B cell (primary cell): ENCODE measurements around the gene ACSBG1. TPM values are rescaled to one million over a fixed set of nuclear protein-coding genes. Genes with fewer than 3 reads are reported as not detected.

Experiments used
- ATAC-seq: fragments of 200-7000 bp; cut with Tn5 transposase; one replicate; pipeline ENCODE4 v1.10.0; 2021; ENCODE audit warnings: low read depth, mild to moderate bottlenecking, moderate number of reproducible peaks, moderate library complexity
- CTCF ChIA-PET: fragments of 350-600 bp; sonication (Branson Sonifier 250); formaldehyde crosslinking; loops from one replicate; lab custom pipeline; 2021; ENCODE audit warnings: antibody characterized with exemption, inconsistent platforms; lab: Charles Lee
- POLR2A ChIA-PET: fragments of 350-600 bp; sonication (Branson Sonifier 250); formaldehyde crosslinking; loops from one replicate; lab custom pipeline; 2021; ENCODE audit warnings: antibody characterized with exemption; lab: Charles Lee
- DNase-seq: peaks from one replicate; pipeline ENCODE4 v3.0.0; 2013
- H2AFZ ChIP-seq: 2 replicates; pipeline ENCODE4 v1.6.1; 2012; ENCODE audit warnings: mild to moderate bottlenecking, low read depth, low read length; ENCODE audit not compliant: insufficient read depth, poor library complexity, severe bottlenecking
- H3K27ac ChIP-seq, 2 donors: 1 replicate in 1 of 2; 2 replicates in 1 of 2; pipeline ENCODE4 v1.5.1; 2012 to 2013; ENCODE audit warnings: low read length in 2 of 2, mild to moderate bottlenecking in 2 of 2, moderate library complexity in 1 of 2
- H3K27me3 ChIP-seq, 4 experiments: fragments of 200-600 bp in 1 of 4; sonication (generic) in 1 of 4; replicated peaks in 1 of 4; 1 replicate in 2 of 4; 2 replicates in 2 of 4; pipeline versions ENCODE4 v1.6.1 to v1.7.0; 2013 to 2016; ENCODE audit warnings: low read length in 3 of 4, mild to moderate bottlenecking in 2 of 4, mixed read lengths in 1 of 4, moderate library complexity in 1 of 4; ENCODE audit not compliant: insufficient read depth in 4 of 4, control insufficient read depth in 3 of 4; ENCODE audit errors: control extremely low read depth in 1 of 4
- H3K36me3 ChIP-seq, 2 experiments: replicated peaks in 1 of 2; 1 replicate in 1 of 2; 2 replicates in 1 of 2; pipeline versions ENCODE4 v1.6.1 to v1.7.1; 2013; ENCODE audit warnings: low read length in 1 of 2; ENCODE audit not compliant: insufficient read depth in 2 of 2, control insufficient read depth in 1 of 2; ENCODE audit errors: control extremely low read depth in 1 of 2, extremely low read depth in 1 of 2
- H3K4me1 ChIP-seq, 2 donors: fragments of 200-600 bp in 1 of 2; sonication (generic) in 1 of 2; 1 replicate in 1 of 2; 2 replicates in 1 of 2; pipeline versions ENCODE4 v1.5.1 to v1.6.1; 2013 to 2017; ENCODE audit warnings: low read length in 2 of 2; ENCODE audit not compliant: control insufficient read depth in 2 of 2, insufficient read depth in 2 of 2
- H3K4me2 ChIP-seq: replicated peaks from 2 replicates; pipeline ENCODE3; 2012; ENCODE audit warnings: mild to moderate bottlenecking, low read depth, low read length; ENCODE audit not compliant: poor library complexity, severe bottlenecking
- H3K4me3 ChIP-seq, 5 experiments: fragments of 200-600 bp in 1 of 5; sonication (generic) in 1 of 5; 1 replicate in 3 of 5; 2 replicates in 2 of 5; pipeline versions ENCODE4 v1.5.1 to v1.7.0; 2011 to 2016; ENCODE audit warnings: low read length in 4 of 5, mild to moderate bottlenecking in 4 of 5, low read depth in 2 of 5, control low read depth in 1 of 5, moderate library complexity in 1 of 5; ENCODE audit not compliant: insufficient read depth in 1 of 5; ENCODE audit errors: control extremely low read depth in 1 of 5, extremely low read depth in 1 of 5
- H3K79me2 ChIP-seq: fragments of 200-600 bp; sonication (generic); one replicate; pipeline ENCODE4 v1.6.0; 2016; ENCODE audit warnings: low read length; ENCODE audit not compliant: control insufficient read depth, insufficient read depth
- H3K9ac ChIP-seq: fragments of 200-600 bp; sonication (generic); 2 replicates; pipeline ENCODE4 v1.6.1; 2017; ENCODE audit warnings: mild to moderate bottlenecking, low read length, moderate library complexity
- H3K9me3 ChIP-seq, 3 donors: one replicate each; pipeline versions ENCODE4 v1.6.1 to v1.7.1; 2013; ENCODE audit warnings: low read length in 2 of 3; ENCODE audit not compliant: control insufficient read depth in 2 of 3, insufficient read depth in 1 of 3; ENCODE audit errors: control extremely low read depth in 1 of 3
- H4K20me1 ChIP-seq: 2 replicates; pipeline ENCODE4 v1.6.0; 2012; ENCODE audit warnings: mild to moderate bottlenecking, low read length; ENCODE audit not compliant: insufficient read depth, control insufficient read depth, poor library complexity, severe bottlenecking
- H3K27ac Mint-ChIP-seq: one replicate; pipeline ENCODE4 v1.8.0; 2021; ENCODE audit warnings: mixed read lengths
- H3K27me3 Mint-ChIP-seq: one replicate; pipeline ENCODE4 v1.8.0; 2021; ENCODE audit warnings: mixed read lengths
- H3K4me1 Mint-ChIP-seq: one replicate; pipeline ENCODE4 v1.8.0; 2021; ENCODE audit warnings: mixed read lengths
- H3K4me3 Mint-ChIP-seq: one replicate; pipeline ENCODE4 v1.8.0; 2021; ENCODE audit warnings: mixed read lengths
- H3K9me3 Mint-ChIP-seq: one replicate; pipeline ENCODE4 v1.8.0; 2022; ENCODE audit warnings: mixed read lengths; ENCODE audit not compliant: insufficient read depth
- EZH2 ChIP-seq: IDR thresholded peaks from 2 replicates; pipeline ENCODE4 v1.6.1; 2012; ENCODE audit warnings: borderline replicate concordance, low read depth, mild to moderate bottlenecking, moderate library complexity, low read length; ENCODE audit not compliant: insufficient read depth, poor library complexity, severe bottlenecking
- WGBS: methylation state at CpG from one replicate; pipeline ENCODE4 v1.1.5; 2013; ENCODE audit warnings: missing lambda C conversion rate; ENCODE audit not compliant: insufficient coverage; 5-methylcytosine and 5-hydroxymethylcytosine counted together
- intact Hi-C: fragments of 100-400 bp; cut with micrococcal nuclease; formaldehyde crosslinking; loops from one replicate; pipeline ENCODE4 v1.10.0; 2022
- polyA plus RNA-seq: library from polyadenylated mRNA; depleted of rRNA; stranded (reverse); fragments of >200 nt; gene quantifications from 2 replicates; pipeline ENCODE4 v1.2.3, GENCODE V29; 2012
- total RNA-seq, 2 donors: library from RNA; stranded (reverse); fragments of 120-200 nt in 1 of 2; gene quantifications; 1 replicate in 1 of 2; 2 replicates in 1 of 2; pipeline versions ENCODE4 v1.2.3 to v1.2.4, GENCODE V29; 2013 to 2022
- TF ChIP-seq, protein P1 (sequence below): fragments of 200-600 bp; IDR thresholded peaks from one replicate; pipeline ENCODE4 v1.8.0; 2022; ENCODE audit warnings: antibody characterized with exemption, mild to moderate bottlenecking

The ACSBG1 gene
- total and polyA plus RNA-seq, 2 donors (not counting 1 experiment from before 2014, with no cell fraction given), result 0.03 to 0.07 TPM

- Histone ChIP-seq H3K9me3 (no peaks in the 10 kb centered on the region), H4K20me1 (no peaks in the 10 kb centered on the region), H3K79me2 (no peaks in the 10 kb centered on the region), H3K9ac (no peak overlapping the region), H2AFZ (no peak overlapping the region), H3K4me1 (no peaks in the 10 kb centered on the region), H3K4me3 (no peak overlapping the region), H3K27ac (no peak overlapping the region), H3K4me2 (no peak overlapping the region), H3K36me3 (no peaks in the 10 kb centered on the region), H3K27me3 (peaks cover 0 to 2% (median 0%) of the 10 kb centered on the region in 4 experiments)
- H3K4me1 Mint-ChIP-seq, result peaks cover 2% of the 10 kb centered on the region
- no peaks in the 10 kb centered on the region for H3K9me3 Mint-ChIP-seq
- ChIA-PET POLR2A (no interaction called here), CTCF (interaction anchor here (1.0 to 16.6 kb wide), 3 partner anchors 40 to 87 kb away, joined by 4 to 394 read pairs (median 7); partner anchors contain the start of gene CIB2)
- 96% methylated on average over 9 of the region's 10 CpGs for WGBS
- DNase-seq (no peak), ATAC-seq (no peak)
- intact Hi-C loops, result no loop called here
- no peak for TF ChIP-seq EZH2
- TF ChIP-seq, protein P1, sequence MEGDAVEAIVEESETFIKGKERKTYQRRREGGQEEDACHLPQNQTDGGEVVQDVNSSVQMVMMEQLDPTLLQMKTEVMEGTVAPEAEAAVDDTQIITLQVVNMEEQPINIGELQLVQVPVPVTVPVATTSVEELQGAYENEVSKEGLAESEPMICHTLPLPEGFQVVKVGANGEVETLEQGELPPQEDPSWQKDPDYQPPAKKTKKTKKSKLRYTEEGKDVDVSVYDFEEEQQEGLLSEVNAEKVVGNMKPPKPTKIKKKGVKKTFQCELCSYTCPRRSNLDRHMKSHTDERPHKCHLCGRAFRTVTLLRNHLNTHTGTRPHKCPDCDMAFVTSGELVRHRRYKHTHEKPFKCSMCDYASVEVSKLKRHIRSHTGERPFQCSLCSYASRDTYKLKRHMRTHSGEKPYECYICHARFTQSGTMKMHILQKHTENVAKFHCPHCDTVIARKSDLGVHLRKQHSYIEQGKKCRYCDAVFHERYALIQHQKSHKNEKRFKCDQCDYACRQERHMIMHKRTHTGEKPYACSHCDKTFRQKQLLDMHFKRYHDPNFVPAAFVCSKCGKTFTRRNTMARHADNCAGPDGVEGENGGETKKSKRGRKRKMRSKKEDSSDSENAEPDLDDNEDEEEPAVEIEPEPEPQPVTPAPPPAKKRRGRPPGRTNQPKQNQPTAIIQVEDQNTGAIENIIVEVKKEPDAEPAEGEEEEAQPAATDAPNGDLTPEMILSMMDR, result no peak
- H3K27ac Mint-ChIP-seq, result no peak overlapping the region
- no peak overlapping the region for H3K4me3 Mint-ChIP-seq
- H3K27me3 Mint-ChIP-seq, result peaks cover 10% of the 10 kb centered on the region
Observed at GRCh38 chr15:78200276-78200930, 34.0 kb downstream of the ACSBG1 start.

DNA sequence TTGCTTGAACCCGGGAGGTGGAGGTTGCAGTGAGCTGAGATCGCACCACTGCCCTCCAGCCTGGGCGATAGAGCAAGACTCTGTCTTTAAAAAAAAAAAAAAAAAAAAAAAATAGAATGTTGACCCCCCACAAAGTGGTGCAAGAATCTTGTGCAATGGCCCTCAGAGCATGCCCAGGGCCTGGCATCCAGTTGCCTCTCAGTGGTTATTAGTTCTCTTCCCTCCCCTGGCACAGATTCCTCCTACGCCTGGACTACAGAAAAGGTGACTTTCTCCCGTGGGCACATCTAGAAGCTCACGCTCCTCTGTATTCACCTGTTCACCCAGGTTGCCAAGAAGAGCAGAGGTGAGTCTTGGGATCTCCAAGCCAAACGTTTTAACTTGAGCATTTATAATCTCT is 36.7 kb downstream of the ACSBG1 start:
- intact Hi-C loops, result loop anchor here (5.0 kb wide), 1 partner anchor 510 kb away; no protein-coding TSS in a partner anchor
- ATAC-seq, result no peak
- Mint-ChIP-seq H3K9me3 (no peaks in the 10 kb centered on the region), H3K27ac (no peak overlapping the region), H3K27me3 (peaks cover 3% of the 10 kb centered on the region), H3K4me3 (no peak overlapping the region), H3K4me1 (peaks cover 2% of the 10 kb centered on the region)
- no peak overlapping the region for H3K27ac ChIP-seq
- no peak overlapping the region for H3K4me3 ChIP-seq
- H3K27me3 ChIP-seq, result no peaks in the 10 kb centered on the region
- ChIA-PET CTCF (interaction anchor here (0.6 to 16.6 kb wide), 9 partner anchors 13 to 84 kb away, joined by 3 to 394 read pairs (median 44); partner anchors contain the start of gene CIB2), POLR2A (no interaction called here)
- TF ChIP-seq EZH2, result no peak
- TF ChIP-seq, protein P1, result no peak
- no peak for DNase-seq
- no peak overlapping the region for H3K9ac ChIP-seq
- WGBS, result 93% methylated on average over 4 of the region's 7 CpGs
- H3K4me2 ChIP-seq, result no peak overlapping the region
- no peaks in the 10 kb centered on the region for H4K20me1 ChIP-seq
- H2AFZ ChIP-seq, result no peak overlapping the region
- no peaks in the 10 kb centered on the region for H3K36me3 ChIP-seq
- no peaks in the 10 kb centered on the region for H3K9me3 ChIP-seq
- no peaks in the 10 kb centered on the region for H3K4me1 ChIP-seq
- H3K79me2 ChIP-seq, result no peaks in the 10 kb centered on the region
